GM12865 (cell line): Measurements from ENCODE around the gene KCTD16.

Experiments
- DNase-seq: peaks from one replicate; pipeline ENCODE4 v3.0.0; 2010; ENCODE audit warnings: low read depth
- H3K4me3 ChIP-seq: 2 replicates; pipeline ENCODE4 v1.5.1; 2011; ENCODE audit warnings: mild to moderate bottlenecking, low read depth, low read length, control low read depth
- CTCF ChIP-seq: IDR thresholded peaks from 2 replicates; pipeline ENCODE4 v1.5.1; 2011; ENCODE audit warnings: low read length, control low read depth, low read depth, inconsistent platforms; ENCODE audit not compliant: insufficient read depth; ENCODE audit errors: missing control alignments

Gene KCTD16

GRCh38 chr5:144318011-144318410 is 147.3 kb downstream of the KCTD16 start:
- DNase-seq: no peak
- no peak for TF ChIP-seq CTCF
- no peak overlapping the region for H3K4me3 ChIP-seq

- DNase-seq: no peak
- TF ChIP-seq CTCF: no peak
- no peak overlapping the region for H3K4me3 ChIP-seq
Measured at GRCh38 chr5:144318460-144318859, 147.8 kb downstream of the KCTD16 start.

GRCh38 chr5:144323181-144323580 is 152.5 kb downstream of the KCTD16 start:
- no peak for DNase-seq
- no peak overlapping the region for H3K4me3 ChIP-seq
- TF ChIP-seq CTCF: no peak

GRCh38 chr5:144325532-144325931 is 154.9 kb downstream of the KCTD16 start:
- TF ChIP-seq CTCF: no peak
- H3K4me3 ChIP-seq: no peak overlapping the region

GRCh38 chr5:144328494-144328893 is 157.8 kb downstream of the KCTD16 start:
- no peak overlapping the region for H3K4me3 ChIP-seq
- DNase-seq: no peak
- TF ChIP-seq CTCF: no peak

More at GRCh38 chr5:144325532-144325931, 154.9 kb downstream of the KCTD16 start:
- no peak for DNase-seq

GRCh38 chr5:144328980-144329379 is 158.3 kb downstream of the KCTD16 start:
- TF ChIP-seq CTCF: no peak
- DNase-seq: no peak

GRCh38 chr5:144329681-144330080 is 159.0 kb downstream of the KCTD16 start:
- H3K4me3 ChIP-seq: no peak overlapping the region
- no peak for TF ChIP-seq CTCF
- no peak for DNase-seq

More at GRCh38 chr5:144328980-144329379, 158.3 kb downstream of the KCTD16 start:
- no peak overlapping the region for H3K4me3 ChIP-seq
